Epithelial cell of prostate (primary cell): ENCODE data around the gene CDX1.
A peak's percentile ranks its signal among the peaks of the same experiment; 100 is the strongest.

Experiments
- DNase-seq: peaks from one replicate; pipeline ENCODE4 v3.0.0-alpha.2; 2011; ENCODE audit warnings: low read depth, low spot score
- H3K27ac ChIP-seq: fragments of 450-650 bp; 2 replicates; pipeline ENCODE4 v1.5.1; 2017; ENCODE audit warnings: mild to moderate bottlenecking

The CDX1 gene

DNA sequence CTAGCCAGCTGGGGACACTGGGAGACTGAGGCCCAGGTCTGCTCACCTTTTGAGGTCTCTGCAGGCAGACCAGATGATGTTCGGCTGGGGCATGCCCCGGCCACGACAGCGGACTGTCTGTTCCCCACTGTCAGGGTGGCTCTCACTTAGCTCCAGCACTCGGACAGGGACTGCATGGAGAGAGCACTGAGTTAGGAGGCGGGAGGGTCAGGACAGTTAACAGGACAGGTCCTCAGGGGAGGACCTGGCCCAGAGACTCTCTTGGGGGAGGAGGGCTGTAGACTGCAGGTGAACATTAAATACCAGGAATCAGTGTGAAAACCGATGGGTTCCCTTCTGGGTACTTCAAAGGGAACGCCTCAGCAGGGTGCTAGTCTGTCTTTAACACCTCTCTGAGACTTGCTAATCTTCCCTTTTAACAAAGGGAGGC, 36.1 kb upstream of the CDX1 start:
- H3K27ac ChIP-seq = no peak overlapping the region
- DNase-seq = no peak

GRCh38 chr5:150131461-150131860, 35.1 kb upstream of the CDX1 start:
- H3K27ac ChIP-seq = no peak overlapping the region
- no peak for DNase-seq

GRCh38 chr5:150131978-150132694, 34.4 kb upstream of the CDX1 start:
- H3K27ac ChIP-seq = no peak overlapping the region
- no peak for DNase-seq

DNA sequence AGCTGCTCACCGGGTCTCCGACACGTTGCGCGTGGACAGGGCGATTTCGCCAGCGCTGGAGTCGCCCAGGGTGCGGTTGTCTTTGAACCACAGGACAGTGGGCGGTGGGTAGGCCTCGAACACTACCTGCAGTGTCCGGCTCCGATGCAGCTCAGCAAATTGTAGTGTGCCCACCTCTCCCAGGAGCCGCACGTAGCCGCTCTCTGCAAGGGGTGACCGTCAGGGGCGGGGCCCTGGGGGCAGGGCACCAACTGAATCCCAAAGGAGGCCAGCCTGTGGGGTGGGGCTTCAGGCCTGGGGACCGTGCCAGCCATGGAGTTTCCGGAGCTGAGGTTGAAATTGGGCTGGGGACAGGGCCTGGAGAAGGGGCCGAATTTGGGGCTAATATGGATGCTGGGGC, 33.8 kb upstream of the CDX1 start:
- no peak for DNase-seq
- H3K27ac ChIP-seq = no peak overlapping the region

DNA sequence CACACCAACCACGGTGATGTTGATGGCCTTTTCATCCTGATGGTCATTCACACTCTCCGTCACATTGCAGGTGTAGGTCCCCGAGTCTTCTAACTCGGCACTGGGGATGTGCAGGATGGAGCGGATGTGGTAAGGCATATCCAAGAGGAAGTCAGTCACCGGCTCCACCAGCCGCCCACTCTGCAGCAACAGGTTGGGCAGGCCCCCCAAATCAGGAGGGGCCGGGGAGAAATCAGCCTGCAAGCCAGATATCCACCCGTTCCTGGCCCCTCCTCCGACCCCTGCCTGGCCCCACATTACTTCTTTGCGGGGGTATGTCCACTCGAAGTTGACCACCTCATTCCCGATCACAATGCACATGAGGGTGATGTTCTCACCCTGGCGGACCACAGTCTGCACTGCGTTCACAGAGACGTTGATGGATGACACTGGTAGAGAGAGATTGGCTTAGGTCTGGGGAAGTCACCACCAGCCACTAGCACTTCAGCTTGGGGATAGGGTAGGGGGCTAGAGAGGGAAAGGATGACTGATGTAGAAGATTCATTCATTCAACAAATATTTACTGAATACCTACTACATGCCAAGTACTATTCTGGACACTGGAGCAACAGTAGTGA, 32.9 kb upstream of the CDX1 start:
- DNase-seq = no peak
- H3K27ac ChIP-seq = no peak overlapping the region

DNA sequence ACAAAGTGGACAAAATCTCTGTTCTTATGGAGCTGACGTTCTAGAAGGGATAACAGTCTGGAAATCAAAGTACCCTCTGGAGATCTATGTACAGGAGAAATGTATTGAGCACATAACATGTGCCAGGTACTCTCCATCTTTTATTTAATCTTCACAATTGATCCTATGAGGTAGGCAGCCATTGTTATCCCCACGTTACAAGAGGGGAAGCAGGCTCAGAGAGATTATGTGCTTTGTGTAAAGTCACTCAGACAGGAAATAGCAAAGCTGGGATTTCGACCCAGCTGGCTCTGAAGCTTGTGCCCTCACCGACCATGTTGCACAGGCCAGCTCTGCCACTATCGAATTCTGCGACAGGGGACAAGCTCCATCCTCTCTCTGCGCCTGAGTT, 32.4 kb upstream of the CDX1 start:
- DNase-seq = no peak
- H3K27ac ChIP-seq = no peak overlapping the region

DNA sequence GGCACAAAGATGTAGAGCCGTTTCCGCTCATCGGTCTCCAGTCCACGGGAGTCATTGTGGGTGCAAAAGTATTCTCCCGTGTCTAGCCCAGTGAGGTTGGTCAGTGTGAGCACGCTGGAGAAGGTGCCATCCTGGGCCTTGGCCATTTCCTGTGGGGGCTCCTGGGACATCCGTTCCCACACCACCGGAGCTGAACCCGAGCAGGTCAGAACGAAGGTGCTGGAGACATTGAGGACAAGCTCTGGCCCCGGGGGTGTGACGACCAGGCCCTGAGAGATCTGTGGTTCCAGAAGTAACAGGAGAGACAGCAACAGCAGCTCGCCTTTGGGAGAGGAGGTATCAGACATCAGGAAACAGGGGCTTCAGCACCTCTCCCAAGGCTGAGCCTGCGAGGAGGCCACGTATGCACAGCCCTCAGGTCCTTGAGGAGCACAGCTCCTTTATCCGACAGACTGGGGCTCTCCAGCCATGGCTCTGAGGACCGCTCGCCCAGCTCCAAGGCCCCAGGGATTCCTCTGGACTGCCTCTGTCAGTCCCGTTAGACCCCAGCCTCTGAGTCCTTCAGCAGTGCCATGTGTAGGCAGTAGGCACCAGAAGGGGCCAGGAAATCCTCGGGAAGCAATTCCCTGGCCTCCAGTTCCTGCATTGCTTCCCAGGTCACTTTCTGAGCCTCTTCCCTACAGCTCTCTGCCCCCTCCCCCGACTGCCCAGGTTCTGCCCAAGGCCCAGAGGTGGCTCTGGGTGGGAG, 30.8 kb upstream of the CDX1 start:
- no peak for DNase-seq
- H3K27ac ChIP-seq = no peak overlapping the region

GRCh38 chr5:150136305-150137167, 30.0 kb upstream of the CDX1 start:
- DNase-seq = no peak
- no peak overlapping the region for H3K27ac ChIP-seq

DNA sequence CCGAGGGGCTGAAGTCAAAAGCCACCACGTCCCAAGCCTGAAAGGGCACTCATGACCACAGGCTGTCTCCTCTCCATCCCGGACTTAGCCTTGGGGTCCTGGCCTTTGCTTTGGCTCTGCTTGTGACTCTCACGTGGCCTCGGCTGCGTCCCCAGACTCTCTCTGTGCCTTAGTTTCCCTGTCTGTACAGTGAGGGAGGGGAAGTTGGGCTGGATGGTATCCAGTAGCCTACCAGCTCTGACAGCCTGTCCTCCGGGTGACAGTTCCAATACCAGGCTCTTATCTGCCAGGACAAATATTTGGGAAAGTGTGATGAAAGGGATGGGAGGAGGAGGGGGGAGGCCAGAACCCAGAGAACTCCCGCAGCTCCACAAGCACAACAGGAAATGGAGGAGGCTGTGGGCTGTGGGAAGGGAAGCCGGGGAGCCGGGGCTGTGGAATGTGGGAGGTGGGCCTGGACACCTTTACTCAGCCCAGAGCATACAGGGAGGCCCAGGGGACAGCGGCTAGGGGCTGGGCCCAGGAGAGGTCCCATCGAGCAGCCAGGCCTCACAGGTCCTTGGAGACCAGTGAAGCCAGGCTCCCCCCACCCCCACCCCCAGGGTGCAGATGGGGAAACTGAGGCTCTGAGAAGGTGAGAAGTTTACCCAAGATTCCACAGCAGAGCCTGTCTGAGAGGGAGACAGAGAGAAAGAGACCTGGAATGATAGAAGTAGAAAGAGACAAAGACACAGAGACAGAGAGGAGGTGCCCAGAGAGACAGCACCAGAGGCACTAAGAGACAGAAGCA, 29.2 kb upstream of the CDX1 start:
- H3K27ac ChIP-seq = no peak overlapping the region
- no peak for DNase-seq

DNA sequence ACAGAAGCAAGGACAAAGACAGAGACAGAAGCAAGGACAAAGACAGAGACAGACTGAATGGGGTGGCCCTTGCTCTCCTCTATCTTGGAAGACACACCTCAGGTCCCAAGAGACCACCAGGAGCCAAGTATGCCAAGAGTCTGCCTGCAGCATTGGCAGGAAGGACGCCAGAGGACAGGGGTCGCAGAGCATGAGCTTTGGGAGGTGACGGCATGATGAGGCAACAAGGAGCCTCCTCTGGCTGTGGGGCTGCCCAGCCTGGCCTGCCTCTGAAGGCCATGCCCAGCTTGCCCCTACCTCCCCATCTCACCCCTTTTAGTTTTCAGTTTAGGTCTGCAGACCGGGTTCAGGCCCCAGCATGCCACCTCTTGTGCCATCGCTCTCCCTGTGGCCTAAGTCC, 28.6 kb upstream of the CDX1 start:
- DNase-seq = no peak
- H3K27ac ChIP-seq = no peak overlapping the region

DNA sequence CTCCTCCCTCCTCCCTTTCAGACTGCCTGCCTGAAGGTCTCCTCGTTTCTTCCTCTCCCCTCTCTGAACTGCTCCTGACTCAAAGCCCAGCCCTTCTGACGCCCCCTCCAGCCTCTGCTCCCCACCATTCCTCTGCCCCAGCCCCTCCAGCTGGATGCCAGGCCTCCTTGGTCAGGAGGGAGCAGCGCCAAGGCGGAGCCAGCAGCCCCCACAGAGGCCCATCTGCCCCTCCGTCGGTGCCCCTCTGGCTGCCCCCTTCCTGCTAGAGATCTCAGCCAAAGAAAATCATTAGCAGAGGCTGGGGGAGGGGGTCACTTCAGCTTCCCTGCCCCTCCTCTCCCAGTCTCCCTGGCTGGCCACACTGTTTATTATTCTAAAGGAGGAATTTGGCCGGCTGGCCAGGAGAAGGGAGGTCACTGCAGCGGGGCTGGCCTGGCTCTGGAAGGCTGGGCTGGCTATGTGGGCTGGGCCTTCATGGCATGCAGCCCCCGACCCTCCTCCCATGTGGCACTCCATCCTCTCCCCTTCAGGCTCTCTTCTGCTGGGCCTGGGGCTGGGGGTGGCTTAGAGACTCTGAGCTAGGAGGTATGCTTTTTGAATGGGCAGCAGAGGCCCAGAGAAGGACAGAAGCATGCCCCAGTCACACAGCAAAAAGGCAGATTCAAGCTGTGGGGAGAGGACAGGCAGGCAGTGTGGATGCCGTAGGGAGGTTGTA, 27.9 kb upstream of the CDX1 start:
- H3K27ac ChIP-seq = no peak overlapping the region
- DNase-seq = no peak

DNA sequence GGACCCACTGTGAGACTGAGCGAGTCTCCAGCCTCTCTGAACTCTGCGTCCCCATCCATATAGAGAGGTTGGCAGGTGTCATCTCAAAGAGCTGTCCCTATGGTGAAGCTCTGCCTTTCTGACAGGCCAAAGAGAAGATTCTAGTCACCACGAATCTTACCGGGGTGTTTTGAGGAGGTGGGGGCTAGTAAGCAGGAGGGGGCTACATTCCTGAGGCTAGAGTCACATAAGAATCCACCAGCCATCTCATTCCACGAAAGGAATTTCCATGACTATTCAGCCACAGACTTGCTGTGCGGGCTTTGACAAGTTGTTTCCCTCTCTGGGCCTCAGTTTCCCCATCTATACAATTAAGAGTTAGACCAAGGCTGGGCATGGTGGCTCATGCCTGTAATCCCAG, 27.2 kb upstream of the CDX1 start:
- H3K27ac ChIP-seq = no peak overlapping the region
- no peak for DNase-seq

DNA sequence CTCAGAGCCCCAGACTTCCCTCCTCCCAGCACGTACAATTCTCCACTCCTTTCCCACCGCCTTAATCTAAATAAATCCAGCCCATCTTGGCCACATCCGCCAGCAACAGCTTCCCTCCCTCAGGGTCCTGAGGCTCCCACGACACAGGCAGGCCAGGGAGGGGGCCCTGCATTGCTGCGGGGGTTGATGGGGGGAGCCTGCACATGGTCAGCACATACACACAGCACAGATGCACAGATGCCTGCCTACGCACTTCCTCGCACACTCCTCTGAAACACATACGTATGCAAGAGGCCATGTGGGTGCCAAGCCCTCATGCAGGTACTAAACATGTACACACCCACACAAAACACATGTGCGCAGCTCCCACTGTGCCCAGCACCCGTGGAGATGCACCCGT, 25.7 kb upstream of the CDX1 start:
- no peak for DNase-seq
- H3K27ac ChIP-seq = no peak overlapping the region

DNA sequence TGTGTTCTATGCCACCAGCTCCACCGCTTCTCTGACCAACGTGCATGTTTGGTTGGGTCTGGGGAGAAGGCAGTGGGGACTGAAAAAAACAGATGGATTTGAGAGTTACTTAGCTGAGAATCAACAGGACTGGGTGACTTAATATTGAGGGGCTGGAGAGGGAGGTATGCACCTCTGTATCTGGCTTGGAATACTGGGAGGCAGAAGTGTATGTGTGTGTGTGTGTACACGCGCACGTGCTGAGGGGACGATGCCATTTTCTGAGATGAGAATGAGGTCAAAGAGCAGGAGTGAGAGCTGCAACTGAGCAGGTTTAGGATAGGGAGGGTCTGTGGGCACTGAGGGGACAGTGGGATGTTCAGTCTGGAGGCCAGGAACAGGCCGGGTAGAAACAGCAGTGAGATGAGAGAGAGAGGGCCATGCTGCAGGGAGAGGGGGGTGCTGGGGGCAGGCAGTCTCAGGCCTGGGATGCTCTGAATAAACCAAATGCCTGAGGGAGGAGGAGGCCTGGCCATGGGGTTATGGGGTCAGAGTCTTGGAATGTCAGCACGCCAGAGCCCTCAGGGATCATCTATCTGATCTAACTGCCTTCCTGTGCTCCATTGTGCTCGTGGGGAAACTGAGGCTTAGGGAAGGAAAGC, 24.9 kb upstream of the CDX1 start:
- DNase-seq = no peak
- H3K27ac ChIP-seq = no peak overlapping the region

- H3K27ac ChIP-seq = peak overlapping the region; percentile 88
- no peak for DNase-seq
These were observed 24.2 kb upstream of the CDX1 start for GRCh38 chr5:150142185-150142958.

- DNase-seq = peak; percentile 29
- peak overlapping the region; percentile 88 for H3K27ac ChIP-seq
These were observed 23.6 kb upstream of the CDX1 start for GRCh38 chr5:150142959-150143349.

GRCh38 chr5:150143350-150144245, 23.0 kb upstream of the CDX1 start:
- peak overlapping the region; percentile 88 for H3K27ac ChIP-seq
- DNase-seq = no peak
